LNCAP (cell line): ENCODE results near the gene OR10A6.

ENCODE experiments used
- TF ChIP-seq, protein P1 (sequence below): fragments of 450-650 bp; IDR thresholded peaks from 2 replicates; pipeline ENCODE4 v1.5.1; 2017; ENCODE audit warnings: mild to moderate bottlenecking

Gene OR10A6, protein sequence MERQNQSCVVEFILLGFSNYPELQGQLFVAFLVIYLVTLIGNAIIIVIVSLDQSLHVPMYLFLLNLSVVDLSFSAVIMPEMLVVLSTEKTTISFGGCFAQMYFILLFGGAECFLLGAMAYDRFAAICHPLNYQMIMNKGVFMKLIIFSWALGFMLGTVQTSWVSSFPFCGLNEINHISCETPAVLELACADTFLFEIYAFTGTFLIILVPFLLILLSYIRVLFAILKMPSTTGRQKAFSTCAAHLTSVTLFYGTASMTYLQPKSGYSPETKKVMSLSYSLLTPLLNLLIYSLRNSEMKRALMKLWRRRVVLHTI

DNA sequence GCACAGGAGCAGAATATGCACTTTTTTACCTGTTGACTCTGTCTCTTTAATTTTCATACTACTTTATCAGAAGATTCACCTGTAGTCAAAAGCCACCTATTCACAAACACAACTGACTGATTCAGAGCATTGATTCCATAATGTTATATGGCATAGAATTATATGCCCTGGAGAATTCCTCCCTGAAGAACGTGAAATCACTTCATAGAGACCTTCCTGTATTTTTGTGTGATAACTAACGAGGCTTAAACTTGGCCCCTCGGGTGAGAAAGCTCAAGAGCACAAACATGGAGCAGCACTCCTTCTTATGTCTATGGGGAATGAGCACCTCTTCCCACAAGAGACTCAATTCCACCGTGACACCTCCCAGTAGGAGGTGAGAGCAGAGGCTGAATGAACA lies at the start of gene OR10A6:
Gene OR10A6, minus strand, starts transcription at position 101 of the 400 bp plus-strand sequence. CDS start 2,606 bp downstream, outside the sequence.
- TF ChIP-seq, protein P1, sequence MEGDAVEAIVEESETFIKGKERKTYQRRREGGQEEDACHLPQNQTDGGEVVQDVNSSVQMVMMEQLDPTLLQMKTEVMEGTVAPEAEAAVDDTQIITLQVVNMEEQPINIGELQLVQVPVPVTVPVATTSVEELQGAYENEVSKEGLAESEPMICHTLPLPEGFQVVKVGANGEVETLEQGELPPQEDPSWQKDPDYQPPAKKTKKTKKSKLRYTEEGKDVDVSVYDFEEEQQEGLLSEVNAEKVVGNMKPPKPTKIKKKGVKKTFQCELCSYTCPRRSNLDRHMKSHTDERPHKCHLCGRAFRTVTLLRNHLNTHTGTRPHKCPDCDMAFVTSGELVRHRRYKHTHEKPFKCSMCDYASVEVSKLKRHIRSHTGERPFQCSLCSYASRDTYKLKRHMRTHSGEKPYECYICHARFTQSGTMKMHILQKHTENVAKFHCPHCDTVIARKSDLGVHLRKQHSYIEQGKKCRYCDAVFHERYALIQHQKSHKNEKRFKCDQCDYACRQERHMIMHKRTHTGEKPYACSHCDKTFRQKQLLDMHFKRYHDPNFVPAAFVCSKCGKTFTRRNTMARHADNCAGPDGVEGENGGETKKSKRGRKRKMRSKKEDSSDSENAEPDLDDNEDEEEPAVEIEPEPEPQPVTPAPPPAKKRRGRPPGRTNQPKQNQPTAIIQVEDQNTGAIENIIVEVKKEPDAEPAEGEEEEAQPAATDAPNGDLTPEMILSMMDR, result no peak

DNA sequence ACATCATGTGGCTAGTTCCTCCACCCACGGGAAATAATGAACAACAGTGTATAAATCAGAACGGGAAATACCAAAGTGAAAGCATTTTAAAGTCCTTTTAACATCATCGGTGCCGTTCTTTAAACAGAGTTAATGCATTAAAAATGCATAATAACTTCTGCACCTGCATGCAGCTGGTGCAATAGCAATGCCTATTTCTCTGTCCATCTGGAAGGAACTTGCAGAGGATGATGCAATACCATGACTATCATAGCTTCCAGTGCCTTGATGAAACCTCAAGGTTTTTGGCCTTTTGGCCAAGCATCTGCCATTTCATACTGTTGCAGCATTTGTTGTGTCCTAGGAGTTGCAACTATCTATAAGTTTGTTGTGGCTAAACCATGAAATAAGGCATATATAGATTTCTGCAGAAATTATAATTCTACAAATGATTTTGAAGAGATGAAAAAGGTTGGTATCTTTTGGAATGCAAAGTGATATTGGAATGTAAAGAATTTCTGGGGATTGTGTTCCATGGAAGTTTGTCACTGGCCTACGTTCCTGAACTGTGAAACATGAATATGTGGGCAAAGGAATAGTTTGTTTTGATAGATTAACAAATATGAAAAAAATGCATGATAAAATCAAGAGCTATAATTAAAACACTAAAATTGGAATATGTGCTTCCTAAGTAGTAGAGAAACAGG lies 46.3 kb upstream of the OR10A6 start:
- TF ChIP-seq, protein P1, result no peak

DNA sequence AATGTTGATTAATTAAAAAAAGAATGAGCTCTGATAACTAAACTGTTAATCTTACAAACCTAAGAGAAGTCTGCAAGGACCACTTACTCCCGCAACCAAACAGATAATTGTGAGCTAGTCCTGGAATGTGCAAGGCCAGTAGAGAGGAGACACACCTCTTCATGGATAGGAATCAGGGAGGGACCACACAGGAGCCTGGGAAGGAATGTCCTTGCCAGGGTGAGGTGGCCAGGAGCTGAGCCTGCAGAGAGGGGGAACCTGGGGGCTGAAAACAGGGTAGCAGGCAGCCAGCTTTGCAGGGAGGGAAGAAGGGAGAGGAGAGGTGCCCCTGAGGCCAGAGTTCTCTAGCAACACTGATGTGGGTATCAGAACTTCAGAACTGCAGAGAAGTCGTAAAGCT lies 43.6 kb upstream of the OR10A6 start:
- TF ChIP-seq, protein P1, result no peak

DNA sequence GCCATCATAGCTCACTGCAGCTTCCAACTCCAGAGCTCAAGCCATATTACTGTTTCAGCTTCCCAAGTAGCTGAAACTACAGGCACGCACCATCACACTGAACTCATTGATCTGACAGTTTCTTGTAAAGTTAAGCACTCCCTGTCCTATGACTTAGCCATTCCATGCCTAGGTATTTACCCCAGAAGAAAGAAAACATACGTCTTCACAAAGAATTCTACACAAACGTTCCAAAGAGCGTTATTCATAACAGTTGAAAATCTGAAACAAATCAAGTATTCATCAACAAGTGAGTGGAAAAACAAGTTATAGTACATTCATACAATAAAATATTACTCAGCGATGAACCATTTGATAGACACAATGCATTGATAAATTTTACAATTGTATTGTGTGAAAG lies 41.9 kb upstream of the OR10A6 start:
- TF ChIP-seq, protein P1, result no peak

DNA sequence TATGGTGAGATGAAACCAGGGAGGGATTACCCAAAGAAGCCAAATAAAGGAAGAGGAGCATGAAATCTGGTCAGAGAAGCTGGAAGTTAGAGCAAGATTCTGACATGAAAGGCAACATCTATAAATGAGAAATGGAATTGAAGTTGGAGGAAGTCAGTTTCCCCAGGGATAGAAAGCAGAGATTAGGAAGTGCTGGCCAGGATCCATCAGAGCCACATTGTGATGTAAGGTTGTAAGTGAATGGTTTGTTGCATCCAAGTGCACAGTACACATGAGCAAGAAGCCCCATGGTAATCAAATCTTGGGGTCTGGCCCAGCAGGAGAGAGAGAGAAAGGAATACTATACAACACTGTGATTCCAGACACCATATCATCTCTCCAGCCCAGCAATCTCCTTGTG lies 40.8 kb upstream of the OR10A6 start:
- TF ChIP-seq, protein P1, result no peak

DNA sequence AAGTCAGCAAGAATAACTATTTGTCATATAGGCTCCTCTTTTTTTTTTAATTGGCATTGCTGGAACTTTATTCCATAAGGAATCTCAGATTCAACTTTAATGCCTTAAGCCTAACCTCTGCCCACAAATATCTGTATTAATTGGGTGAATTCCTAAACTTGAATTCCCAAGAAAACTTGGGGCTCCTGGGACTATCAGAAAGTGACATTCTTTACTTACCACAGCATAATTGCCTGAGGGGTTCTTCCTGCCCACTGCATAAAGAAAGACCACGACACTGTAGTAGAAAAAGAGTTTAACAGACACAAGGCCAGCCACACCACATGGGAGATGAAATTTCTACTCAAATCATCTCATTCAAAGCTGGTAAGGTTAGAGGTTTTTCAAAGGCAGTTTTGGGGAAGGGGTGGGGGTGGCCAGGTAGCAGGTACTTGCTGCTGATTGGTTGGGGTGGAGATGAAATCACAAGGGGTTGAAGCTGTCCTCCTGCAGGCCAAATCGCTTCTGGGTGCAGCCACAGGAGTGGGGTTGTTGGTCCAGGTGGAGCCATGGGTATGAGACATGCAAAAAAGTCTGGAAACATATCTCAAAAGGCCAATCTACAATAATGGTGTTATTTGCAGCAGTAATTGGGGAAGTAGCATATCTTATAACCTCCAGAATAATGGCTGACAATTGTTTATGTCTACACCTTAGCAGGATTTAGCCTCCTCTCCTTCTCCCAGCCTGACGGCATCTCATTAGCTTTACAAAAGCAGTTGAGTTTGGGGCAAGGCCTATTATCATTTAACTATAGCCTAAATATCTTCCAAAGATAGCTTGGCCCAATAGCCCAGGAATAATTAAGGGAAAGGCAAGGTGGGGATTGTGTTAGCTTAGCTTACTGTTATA lies 38.9 kb upstream of the OR10A6 start:
- TF ChIP-seq, protein P1, result no peak

DNA sequence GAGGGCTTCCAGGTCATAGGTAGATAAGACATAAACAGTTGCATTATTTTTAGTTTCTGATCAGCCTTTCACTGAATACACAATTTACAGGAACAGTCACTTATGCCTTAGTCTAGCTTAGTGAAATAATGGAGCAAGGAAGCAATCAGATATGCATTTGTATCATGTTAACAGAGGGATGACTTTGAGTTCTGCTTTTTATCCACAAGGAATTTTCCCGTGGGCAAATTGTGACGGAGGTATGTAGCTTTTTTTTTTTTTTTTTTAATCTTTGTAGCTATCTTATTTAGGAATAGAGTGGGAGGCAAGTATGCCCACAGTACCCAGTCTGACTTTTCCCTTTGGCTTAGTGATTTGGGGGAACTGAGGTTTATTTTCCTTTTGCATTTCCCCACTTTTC lies 37.6 kb upstream of the OR10A6 start:
- TF ChIP-seq, protein P1, result no peak
